ENCODE data around the gene MYO15A. TPM values are rescaled to one million over a fixed set of nuclear protein-coding genes. Genes with fewer than 3 reads are reported as not detected.
A peak's percentile ranks its signal among the peaks of the same experiment; 100 is the strongest.

MYO15A gene
- total and polyA plus RNA-seq, 12 donors, result 0.44 to 3.5 (median 0.88) TPM; not detected in 2

GRCh38 chr17:18182110-18182977, 73.8 kb downstream of the MYO15A start:
- 20 to 32% (median 23%) methylated on average over 15 to 28 of the region's 28 CpGs for WGBS, 4 donors
- H3K4me1 ChIP-seq (replicated peaks in 1 of 2), result peaks cover 29 to 40% of the 10 kb centered on the region in 2 donors
- H3K27me3 ChIP-seq, result no peaks in the 10 kb centered on the region
- no peak for TF ChIP-seq POLR2A (IDR thresholded peaks at IDR 0.05)
- no peak for TF ChIP-seq CTCF (IDR thresholded peaks at IDR 0.05)
- H3K27ac ChIP-seq, result peak overlapping the region; percentile 94 to 99 (median 98)
- no peaks in the 10 kb centered on the region for H3K9me3 ChIP-seq (replicated peaks in 1 of 3)
- intact Hi-C loops (cut with DNase I), result loop anchor here in 1 of 2 donors (10.0 kb wide), 1 partner anchor 72 kb away; the partner anchor contains the start of gene FLII
- peak; percentile 50 to 73 (median 61) for DNase-seq
- no peaks in the 10 kb centered on the region for H3K36me3 ChIP-seq (replicated peaks in 1 of 2)
- H3K4me3 ChIP-seq, result peak overlapping the region; percentile 5 to 85 (median 62)

- TF ChIP-seq CTCF (IDR thresholded peaks at IDR 0.05), result no peak
- no peak for TF ChIP-seq POLR2A (IDR thresholded peaks at IDR 0.05)
- H3K4me1 ChIP-seq (replicated peaks in 1 of 2), result peaks cover 35 to 46% of the 10 kb centered on the region in 2 donors
- H3K36me3 ChIP-seq (replicated peaks in 1 of 2), result peaks cover 0 to under 1% of the 10 kb centered on the region in 2 donors
- intact Hi-C loops (cut with DNase I), result loop anchor here in 1 of 2 donors (10.0 kb wide), 1 partner anchor 72 kb away; the partner anchor contains the start of gene FLII
- 0 to 2% (median 0%) methylated on average over 9 to 33 of the region's 33 CpGs for WGBS, 4 donors
- peak overlapping the region; percentile 5 to 85 (median 62) for H3K4me3 ChIP-seq
- no peaks in the 10 kb centered on the region for H3K9me3 ChIP-seq (replicated peaks in 1 of 3)
- H3K27ac ChIP-seq, result peak overlapping the region; percentile 94 to 99 (median 98)
- no peaks in the 10 kb centered on the region for H3K27me3 ChIP-seq
- DNase-seq, result peak; percentile 83 to 91 (median 86)
Measured at GRCh38 chr17:18182978-18183333, 74.4 kb downstream of the MYO15A start.

GRCh38 chr17:18183334-18184142, 75.0 kb downstream of the MYO15A start, which contains the start of gene ALKBH5:
ALKBH5 (plus strand) TSS chr17:18183828; CDS start chr17:18184244, 416 bp downstream.
- Histone ChIP-seq H3K9me3 (replicated peaks in 1 of 3) (no peaks in the 10 kb centered on the region), H3K4me1 (replicated peaks in 1 of 2) (peaks cover 41 to 52% of the 10 kb centered on the region in 2 donors), H3K27me3 (no peaks in the 10 kb centered on the region), H3K27ac (peak within 1 kb of the TSS; percentile 94 to 99 (median 98)), H3K36me3 (replicated peaks in 1 of 2) (peaks cover 0 to 5% of the 10 kb centered on the region in 2 donors), H3K4me3 (peak within 1 kb of the TSS; percentile 39 to 85 (median 62))
- intact Hi-C loops (cut with DNase I), result loop anchor here in 1 of 2 donors (10.0 kb wide), 1 partner anchor 71 kb away; the partner anchor contains the start of gene FLII
- peak; percentile 97 to 100 (median 99) for DNase-seq
- TF ChIP-seq POLR2A (IDR thresholded peaks at IDR 0.05) (peak; percentile 90 to 98), CTCF (IDR thresholded peaks at IDR 0.05) (peak in 4 of 6 experiments; percentile 12 to 40 (median 19))
- WGBS, 4 donors, result 0 to 1% (median 0%) methylated on average over 20 to 98 of the region's 98 CpGs

Measured in adrenal gland (tissue), 12 donors.